Measurements from ENCODE around the gene OTUB1. TPM values are rescaled to one million over a fixed set of nuclear protein-coding genes. Genes with fewer than 3 reads are reported as not detected.

Gene OTUB1
- polyA plus RNA-seq, 1 experiment, result 99.0 TPM

DNA sequence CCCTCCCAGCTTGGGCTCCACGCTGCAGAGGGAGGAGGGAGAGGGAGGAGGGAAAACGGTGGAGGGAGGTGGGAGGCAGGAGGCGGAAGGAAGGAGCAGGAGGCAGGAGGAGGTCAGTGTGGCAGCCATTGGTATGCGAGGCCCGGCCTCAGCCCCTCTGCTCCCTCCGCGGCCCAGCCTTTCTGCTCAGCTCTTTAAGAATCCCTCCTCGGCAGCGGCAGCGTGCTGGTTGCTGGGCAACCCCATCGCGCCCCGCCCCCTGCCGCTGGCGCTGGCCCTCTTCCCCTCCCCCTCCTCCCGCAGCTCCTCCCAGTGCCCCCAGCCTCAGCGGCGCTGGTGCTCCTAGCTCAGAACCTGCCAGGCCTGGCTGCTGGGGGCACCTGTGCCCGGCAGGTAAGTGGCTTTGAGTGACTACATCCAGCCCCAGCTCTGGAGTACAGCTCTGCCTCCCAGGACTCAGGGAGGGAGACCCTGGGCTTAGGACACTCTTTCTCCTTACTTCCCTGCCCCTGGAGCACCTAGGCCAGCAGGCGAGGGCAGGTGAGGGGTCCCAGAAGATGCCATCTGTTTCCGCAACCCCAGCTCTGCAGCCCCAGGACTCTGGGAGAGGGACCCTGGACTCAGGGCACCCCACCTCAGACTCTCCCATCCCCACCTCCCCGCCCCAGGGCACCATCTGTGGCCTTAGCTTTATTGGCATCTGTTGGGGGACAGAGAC lies 42.3 kb downstream of the OTUB1 start:
- no peak overlapping the region for H3K4me3 ChIP-seq (ENCODE audit: low read depth, low read length)
- DNase-seq (ENCODE audit: low read depth, low spot score), result no peak
- no peaks in the 10 kb centered on the region for H3K9me3 ChIP-seq (ENCODE audit: control insufficient read depth, insufficient read depth, low read length)
- TF ChIP-seq, protein P1, sequence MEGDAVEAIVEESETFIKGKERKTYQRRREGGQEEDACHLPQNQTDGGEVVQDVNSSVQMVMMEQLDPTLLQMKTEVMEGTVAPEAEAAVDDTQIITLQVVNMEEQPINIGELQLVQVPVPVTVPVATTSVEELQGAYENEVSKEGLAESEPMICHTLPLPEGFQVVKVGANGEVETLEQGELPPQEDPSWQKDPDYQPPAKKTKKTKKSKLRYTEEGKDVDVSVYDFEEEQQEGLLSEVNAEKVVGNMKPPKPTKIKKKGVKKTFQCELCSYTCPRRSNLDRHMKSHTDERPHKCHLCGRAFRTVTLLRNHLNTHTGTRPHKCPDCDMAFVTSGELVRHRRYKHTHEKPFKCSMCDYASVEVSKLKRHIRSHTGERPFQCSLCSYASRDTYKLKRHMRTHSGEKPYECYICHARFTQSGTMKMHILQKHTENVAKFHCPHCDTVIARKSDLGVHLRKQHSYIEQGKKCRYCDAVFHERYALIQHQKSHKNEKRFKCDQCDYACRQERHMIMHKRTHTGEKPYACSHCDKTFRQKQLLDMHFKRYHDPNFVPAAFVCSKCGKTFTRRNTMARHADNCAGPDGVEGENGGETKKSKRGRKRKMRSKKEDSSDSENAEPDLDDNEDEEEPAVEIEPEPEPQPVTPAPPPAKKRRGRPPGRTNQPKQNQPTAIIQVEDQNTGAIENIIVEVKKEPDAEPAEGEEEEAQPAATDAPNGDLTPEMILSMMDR (IDR thresholded peaks at IDR 0.05; ENCODE audit: low read depth, low read length), result no peak
- CTCF ChIA-PET, result no interaction called here
- H3K27me3 ChIP-seq (ENCODE audit: control insufficient read depth, insufficient read depth, low read length), result peaks cover 14% of the 10 kb centered on the region
- POLR2A ChIA-PET, result no interaction called here
- no peak overlapping the region for H3K27ac ChIP-seq (ENCODE audit: low read depth, low read length)

DNA sequence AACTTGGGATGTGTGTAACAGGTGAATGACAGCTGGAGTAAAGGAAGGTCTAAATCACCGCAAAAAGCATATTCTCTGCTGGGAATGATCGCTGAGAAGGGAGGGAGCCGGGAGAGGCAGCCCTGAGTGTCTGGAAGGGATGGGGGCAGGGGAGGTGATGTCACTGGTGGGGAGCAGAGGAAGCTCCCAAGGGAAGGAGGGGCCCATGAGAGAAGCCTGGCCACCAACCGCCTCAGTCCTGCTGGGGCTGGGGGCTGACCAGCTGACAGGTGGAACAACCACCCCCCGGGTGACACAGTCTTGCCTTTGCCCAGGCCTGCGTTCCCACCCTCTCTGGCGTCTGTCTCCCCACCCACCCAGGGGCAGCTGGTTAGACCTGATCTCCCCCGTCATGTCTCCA lies 43.5 kb downstream of the OTUB1 start:
- TF ChIP-seq, protein P1 (IDR thresholded peaks at IDR 0.05; ENCODE audit: low read depth, low read length), result no peak
- POLR2A ChIA-PET, result no interaction called here
- Histone ChIP-seq H3K27me3 (ENCODE audit: control insufficient read depth, insufficient read depth, low read length) (peaks cover 24% of the 10 kb centered on the region), H3K27ac (ENCODE audit: low read depth, low read length) (no peak overlapping the region), H3K9me3 (ENCODE audit: control insufficient read depth, insufficient read depth, low read length) (no peaks in the 10 kb centered on the region; the same call in 1 of the 2 replicates), H3K4me3 (ENCODE audit: low read depth, low read length) (no peak overlapping the region)
- no peak for DNase-seq (ENCODE audit: low read depth, low spot score)
- CTCF ChIA-PET, result no interaction called here

DNA sequence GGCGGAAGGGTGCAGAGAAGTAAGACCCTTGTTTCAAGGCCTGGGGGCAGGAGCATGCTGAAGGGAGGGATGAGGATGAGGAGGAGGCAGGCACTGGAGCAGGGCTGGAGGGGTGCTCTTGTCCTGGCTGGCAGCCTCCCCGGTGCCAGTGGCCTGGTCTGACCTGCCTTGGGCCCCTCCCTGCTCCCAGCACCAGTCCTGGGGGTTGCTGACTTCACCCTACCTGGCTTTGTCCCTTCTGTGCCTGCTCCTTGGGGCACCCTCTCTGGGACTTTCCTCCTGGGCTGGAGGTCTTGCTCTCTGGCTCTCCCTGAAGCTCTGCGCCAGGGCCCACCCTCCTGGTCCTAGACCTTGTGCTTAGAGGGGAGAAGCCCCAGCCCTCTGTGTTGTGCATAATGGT lies 44.8 kb downstream of the OTUB1 start:
- no peak overlapping the region for H3K4me3 ChIP-seq (ENCODE audit: low read depth, low read length)
- TF ChIP-seq, protein P1 (IDR thresholded peaks at IDR 0.05; ENCODE audit: low read depth, low read length), result no peak
- H3K9me3 ChIP-seq (ENCODE audit: control insufficient read depth, insufficient read depth, low read length), result no peaks in the 10 kb centered on the region; the same call in 1 of the 2 replicates
- POLR2A ChIA-PET, result no interaction called here
- no peak overlapping the region for H3K27ac ChIP-seq (ENCODE audit: low read depth, low read length)
- peaks cover 30% of the 10 kb centered on the region for H3K27me3 ChIP-seq (ENCODE audit: control insufficient read depth, insufficient read depth, low read length)
- DNase-seq (ENCODE audit: low read depth, low spot score), result no peak
- CTCF ChIA-PET, result interaction anchor here (0.5 to 0.7 kb wide), 2 partner anchors 9 to 30 kb away, joined by 3 read pairs; no protein-coding TSS in a partner anchor

DNA sequence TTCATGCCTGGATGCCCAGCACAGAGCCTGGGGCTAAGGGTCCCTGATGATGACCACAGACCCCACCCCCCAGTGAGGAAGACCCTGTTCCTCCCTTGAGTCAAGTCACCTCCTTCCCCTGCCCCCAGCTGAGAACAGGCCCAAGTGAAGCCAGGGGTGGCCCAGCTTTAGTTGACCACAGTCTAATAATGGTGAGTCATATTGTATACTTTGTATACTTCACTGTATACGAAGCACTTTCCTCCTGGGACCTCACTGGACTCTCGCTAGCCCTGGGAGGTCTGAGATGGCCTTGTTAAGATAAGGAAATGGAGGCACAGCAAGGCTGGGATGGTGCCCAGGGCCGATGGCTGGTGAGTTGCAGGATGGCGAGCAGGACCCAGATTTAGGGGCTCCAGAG lies 45.8 kb downstream of the OTUB1 start:
- H3K9me3 ChIP-seq (ENCODE audit: control insufficient read depth, insufficient read depth, low read length), result no peaks in the 10 kb centered on the region; the same call in 1 of the 2 replicates
- no peak overlapping the region for H3K27ac ChIP-seq (ENCODE audit: low read depth, low read length)
- TF ChIP-seq, protein P1 (IDR thresholded peaks at IDR 0.05; ENCODE audit: low read depth, low read length), result no peak
- H3K4me3 ChIP-seq (ENCODE audit: low read depth, low read length), result no peak overlapping the region
- peaks cover 33% of the 10 kb centered on the region for H3K27me3 ChIP-seq (ENCODE audit: control insufficient read depth, insufficient read depth, low read length)
- DNase-seq (ENCODE audit: low read depth, low spot score), result no peak
- ChIA-PET POLR2A (no interaction called here), CTCF (interaction anchor here (1.4 kb wide), 1 partner anchor 32 kb away, joined by 3 read pairs; no protein-coding TSS in a partner anchor)

DNA sequence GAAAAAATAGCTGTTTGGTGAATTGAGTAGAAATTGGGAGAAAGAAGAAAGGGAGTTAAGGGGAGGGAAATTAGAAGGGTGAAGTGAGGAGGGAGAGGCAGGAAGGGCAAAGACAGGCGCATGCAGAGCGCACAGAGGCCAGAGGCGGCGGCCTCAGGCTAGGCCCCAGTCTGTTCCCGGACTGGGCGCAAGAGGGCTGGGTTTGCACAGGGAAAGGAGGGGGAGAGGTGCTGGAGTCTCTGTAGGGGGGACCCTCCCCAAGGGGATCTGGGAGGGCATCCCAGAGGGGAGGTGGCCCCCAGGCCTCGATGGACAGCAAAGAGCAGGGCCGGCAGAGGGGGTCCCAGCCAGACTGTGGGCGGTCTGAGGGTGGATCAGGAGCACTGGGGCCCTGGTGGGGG lies 48.2 kb downstream of the OTUB1 start:
- Histone ChIP-seq H3K9me3 (ENCODE audit: control insufficient read depth, insufficient read depth, low read length) (no peaks in the 10 kb centered on the region; the same call in 1 of the 2 replicates), H3K4me3 (ENCODE audit: low read depth, low read length) (no peak overlapping the region), H3K27ac (ENCODE audit: low read depth, low read length) (no peak overlapping the region), H3K27me3 (ENCODE audit: control insufficient read depth, insufficient read depth, low read length) (peaks cover 30% of the 10 kb centered on the region)
- no peak for DNase-seq (ENCODE audit: low read depth, low spot score)
- ChIA-PET POLR2A (no interaction called here), CTCF (interaction anchor here (1.2 kb wide), 1 partner anchor 118 kb away, joined by 3 read pairs; no protein-coding TSS in a partner anchor)
- TF ChIP-seq, protein P1 (IDR thresholded peaks at IDR 0.05; ENCODE audit: low read depth, low read length), result no peak

Data from AG04450 (cell line).